ENCODE results near the gene TUBB1.

- no peak for TF ChIP-seq CTCF (IDR thresholded peaks at IDR 0.05)
- TF ChIP-seq POLR2AphosphoS5 (IDR thresholded peaks at IDR 0.05) = no peak
- no peak for TF ChIP-seq EP300 (IDR thresholded peaks at IDR 0.05)
- no peak for TF ChIP-seq POLR2A (IDR thresholded peaks at IDR 0.05)
Measured at GRCh38 chr20:59046862-59047261, 27.6 kb downstream of the TUBB1 start.

Data from suprapubic skin (tissue), 4 donors.